Peyer's patch (tissue), 4 donors: ENCODE measurements around the gene EGLN2.
"Not testable (repeated sequence)": the region's sequence is repeated elsewhere in the genome, so short reads cannot be mapped to it uniquely, and the experiment has no call there.

ENCODE experiments used
- CTCF ChIP-seq, 6 experiments: fragments of 450-650 bp in 4 of 6; fragments of 200-600 bp in 2 of 6; sonication (generic) in 1 of 6; IDR thresholded peaks; one replicate each; pipeline ENCODE4 v1.5.1; 2017 to 2019; ENCODE audit warnings: antibody characterized with exemption in 6 of 6, mild to moderate bottlenecking in 3 of 6, moderate library complexity in 1 of 6
- POLR2A ChIP-seq, 2 donors: fragments of 450-650 bp; IDR thresholded peaks; one replicate each; pipeline ENCODE4 v1.5.1; 2017; ENCODE audit warnings: antibody characterized with exemption in 2 of 2, mild to moderate bottlenecking in 2 of 2, moderate library complexity in 2 of 2

- TF ChIP-seq POLR2A, CTCF (IDR thresholded peaks at IDR 0.05): not testable (repeated sequence)
These were observed 32.6 kb upstream of the EGLN2 start for GRCh38 chr19:40766385-40766784.
